DOHH2 (cell line): ENCODE results near the gene KNDC1.

Experiments
- H3F3A ChIP-seq: fragments of 200-600 bp; sonication (generic), shearing (Covaris generic); 2 replicates; pipeline ENCODE4 v1.6.0; 2016; ENCODE audit warnings: antibody characterized with exemption, mild to moderate bottlenecking; ENCODE audit not compliant: control insufficient read depth, insufficient read depth
- H3K27ac ChIP-seq: fragments of 200-600 bp; sonication (generic); 2 replicates; pipeline ENCODE4 v1.5.1; 2014; ENCODE audit warnings: low read depth, mild to moderate bottlenecking, low read length, moderate library complexity
- H3K27me3 ChIP-seq: fragments of 200-600 bp; sonication (generic); 2 replicates; pipeline ENCODE4 v1.6.1; 2014; ENCODE audit warnings: mild to moderate bottlenecking, low read length, mixed read lengths; ENCODE audit not compliant: control insufficient read depth
- H3K36me3 ChIP-seq: fragments of 200-600 bp; sonication (generic); 2 replicates; pipeline ENCODE4 v1.6.1; 2014; ENCODE audit warnings: mild to moderate bottlenecking, low read length, moderate library complexity, mixed read lengths; ENCODE audit not compliant: control insufficient read depth
- H3K4me1 ChIP-seq: fragments of 200-600 bp; sonication (generic); 2 replicates; pipeline ENCODE4 v1.6.1; 2014; ENCODE audit warnings: mild to moderate bottlenecking, low read length, mixed read lengths; ENCODE audit not compliant: control insufficient read depth
- H3K4me2 ChIP-seq: fragments of 200-600 bp; sonication (generic); 2 replicates; pipeline ENCODE4 v1.6.0; 2014; ENCODE audit warnings: mild to moderate bottlenecking, low read length, moderate library complexity
- H3K4me3 ChIP-seq: fragments of 200-600 bp; sonication (generic); 2 replicates; pipeline ENCODE4 v1.5.1; 2014; ENCODE audit warnings: mild to moderate bottlenecking, low read length, mixed read lengths
- H3K79me2 ChIP-seq: fragments of 200-600 bp; sonication (generic); 2 replicates; pipeline ENCODE4 v1.6.1; 2014; ENCODE audit warnings: mild to moderate bottlenecking, low read length, mixed read lengths; ENCODE audit not compliant: control insufficient read depth
- H3K9me2 ChIP-seq: fragments of 200-600 bp; sonication (generic); replicated peaks from 2 replicates; pipeline ENCODE4 v1.6.1; 2014; ENCODE audit warnings: mild to moderate bottlenecking, low read length, mixed read lengths; ENCODE audit not compliant: control insufficient read depth
- H3K9me3 ChIP-seq: fragments of 200-600 bp; sonication (generic); 2 replicates; pipeline ENCODE4 v1.6.1; 2014; ENCODE audit warnings: antibody characterized with exemption, low read length, mixed read lengths; ENCODE audit not compliant: control insufficient read depth, insufficient read depth
- H4K20me1 ChIP-seq: fragments of 200-600 bp; sonication (generic); 2 replicates; pipeline ENCODE4 v1.6.0; 2014; ENCODE audit warnings: low read depth, mild to moderate bottlenecking, antibody characterized with exemption, low read length, moderate library complexity; ENCODE audit not compliant: control insufficient read depth, insufficient read depth
- CTCF ChIP-seq: fragments of 200-600 bp; sonication (generic); IDR thresholded peaks from one replicate; pipeline ENCODE4 v1.5.1; 2014; ENCODE audit warnings: antibody characterized with exemption, mild to moderate bottlenecking, low read depth, low read length; ENCODE audit not compliant: poor library complexity, severe bottlenecking
- EZH2phosphoT487 ChIP-seq: fragments of 200-600 bp; sonication (generic); IDR thresholded peaks from 2 replicates; pipeline ENCODE4 v1.6.1; 2017; ENCODE audit warnings: borderline replicate concordance, mild to moderate bottlenecking, antibody characterized with exemption, low read length, moderate library complexity, mixed read lengths

The KNDC1 gene

DNA sequence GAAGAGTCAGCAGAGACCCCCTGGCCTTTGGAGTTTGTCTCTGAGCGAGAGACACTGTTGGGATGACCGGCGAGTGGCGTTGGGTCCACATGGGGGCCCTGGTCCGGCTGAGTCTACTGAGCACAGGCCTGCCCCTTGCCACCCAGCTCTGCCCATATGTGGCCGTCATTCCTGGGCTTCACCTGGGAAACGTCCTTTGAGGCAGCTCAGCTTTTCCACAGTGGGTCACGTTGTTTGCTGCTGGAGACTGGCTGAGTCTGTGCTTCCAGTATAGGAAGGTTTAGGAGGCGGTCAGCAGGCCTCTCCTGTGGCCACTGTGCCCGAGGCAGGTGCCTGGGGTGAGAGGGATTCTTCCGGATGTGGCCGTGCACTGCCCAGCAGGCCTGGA is 99.6 kb downstream of the KNDC1 start:
- H3K4me1 ChIP-seq, result peaks cover 38% of the 10 kb centered on the region
- H3K36me3 ChIP-seq, result no peaks in the 10 kb centered on the region
- peak overlapping the region; percentile 73; the same call in 1 of the 2 replicates for H3K4me2 ChIP-seq
- no peak for TF ChIP-seq EZH2phosphoT487
- H3K27ac ChIP-seq, result no peak overlapping the region
- 0 out of 2 replicates have a peak, but pooled peaks cover 6% of the 10 kb centered on the region for H3K27me3 ChIP-seq
- H3K9me3 ChIP-seq, result peaks cover 10% of the 10 kb centered on the region; the same call in 1 of the 2 replicates
- H3K9me2 ChIP-seq, result no peaks in the 10 kb centered on the region
- no peaks in the 10 kb centered on the region for H3F3A ChIP-seq
- no peak overlapping the region for H3K4me3 ChIP-seq
- no peaks in the 10 kb centered on the region for H3K79me2 ChIP-seq
- no peaks in the 10 kb centered on the region for H4K20me1 ChIP-seq

DNA sequence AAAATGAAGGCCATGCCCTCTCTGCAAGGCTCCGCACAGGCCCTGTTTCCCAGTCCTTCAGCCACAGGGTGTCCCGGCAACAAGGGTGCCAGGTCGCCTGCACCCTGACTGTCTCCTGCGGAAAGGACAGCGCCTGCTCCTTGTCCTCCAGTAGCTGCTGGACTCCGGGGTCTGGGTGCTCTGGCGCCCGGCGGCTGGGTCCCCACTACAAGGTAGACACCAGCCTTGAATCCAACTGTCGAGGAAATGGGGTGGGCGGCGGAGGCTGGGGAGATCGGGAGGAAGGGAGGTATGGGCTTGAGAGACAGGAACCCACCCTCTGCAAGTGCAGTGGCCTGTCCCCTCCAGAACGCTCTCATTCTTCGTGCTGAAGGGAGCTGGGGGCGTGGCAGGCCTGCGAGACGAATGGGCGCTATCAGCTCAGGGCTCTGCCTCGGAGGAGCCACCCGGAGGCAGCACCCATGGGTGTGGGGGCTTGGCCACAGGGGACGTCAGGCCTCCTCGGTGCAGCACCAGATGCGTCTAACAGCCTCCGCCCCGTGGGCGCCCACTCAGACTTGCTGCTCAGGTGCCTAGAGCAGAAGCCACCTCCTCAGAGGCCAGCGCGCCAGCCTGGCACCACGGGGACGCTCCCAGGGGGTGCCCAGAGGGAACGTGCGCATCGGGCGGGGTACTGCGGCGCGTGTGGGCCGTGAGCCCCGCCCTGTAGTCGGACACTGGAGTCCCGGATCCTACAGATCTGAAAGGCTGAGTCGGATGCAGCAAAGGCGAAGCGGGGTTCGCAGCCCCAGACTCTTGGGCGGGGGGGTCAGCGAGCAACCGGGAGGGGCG is 101.1 kb downstream of the KNDC1 start:
- Histone ChIP-seq H3F3A (no peaks in the 10 kb centered on the region), H3K9me3 (peaks cover 10% of the 10 kb centered on the region; the same call in 1 of the 2 replicates), H3K27me3 (0 out of 2 replicates have a peak, but pooled peaks cover 6% of the 10 kb centered on the region), H3K4me3 (peak overlapping the region; percentile 82), H3K4me1 (peaks cover 38% of the 10 kb centered on the region), H3K4me2 (peak overlapping the region; percentile 97), H3K27ac (no peak overlapping the region), H3K79me2 (no peaks in the 10 kb centered on the region), H3K36me3 (no peaks in the 10 kb centered on the region), H4K20me1 (no peaks in the 10 kb centered on the region), H3K9me2 (no peaks in the 10 kb centered on the region)
- no peak for TF ChIP-seq CTCF
- TF ChIP-seq EZH2phosphoT487, result no peak

DNA sequence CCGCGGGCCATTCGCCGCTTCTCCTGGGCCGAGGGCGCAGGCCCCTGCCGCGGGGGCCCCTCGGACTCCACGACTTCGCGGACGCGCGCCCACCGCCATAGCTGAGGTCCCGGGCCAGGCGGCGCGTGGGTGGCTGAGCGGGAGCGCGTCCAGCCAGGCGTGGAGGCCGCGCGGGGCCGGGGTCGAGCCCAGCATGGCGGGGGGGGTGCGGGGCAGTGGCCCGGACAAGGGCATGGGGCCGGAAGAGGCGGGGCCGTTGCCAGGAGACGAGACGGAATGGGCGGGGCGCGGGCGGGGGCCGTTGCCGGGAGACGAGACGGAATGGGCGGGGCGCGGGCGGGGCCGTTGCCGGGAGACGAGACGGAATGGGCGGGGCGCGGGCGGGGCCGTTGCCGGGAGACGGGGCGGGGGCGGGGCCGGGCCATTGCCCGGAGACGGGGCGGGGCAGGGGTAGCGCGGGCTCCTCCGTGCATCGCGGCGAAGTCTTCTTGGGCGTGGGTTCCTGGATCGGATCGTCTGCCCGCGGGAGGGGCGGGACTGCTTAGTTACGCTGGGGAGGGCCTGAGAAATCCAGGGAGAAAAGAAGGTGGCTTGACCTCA is 101.8 kb downstream of the KNDC1 start:
- Histone ChIP-seq H3K9me2 (no peaks in the 10 kb centered on the region), H3K4me3 (peak overlapping the region; percentile 82), H3K4me1 (peaks cover 38% of the 10 kb centered on the region), H3K4me2 (peak overlapping the region; percentile 97), H3F3A (no peaks in the 10 kb centered on the region), H3K27ac (no peak overlapping the region), H3K9me3 (peaks cover 10% of the 10 kb centered on the region; the same call in 1 of the 2 replicates), H3K27me3 (0 out of 2 replicates have a peak, but pooled peaks cover 6% of the 10 kb centered on the region), H3K79me2 (no peaks in the 10 kb centered on the region), H3K36me3 (no peaks in the 10 kb centered on the region), H4K20me1 (no peaks in the 10 kb centered on the region)
- TF ChIP-seq CTCF, result no peak
- no peak for TF ChIP-seq EZH2phosphoT487

DNA sequence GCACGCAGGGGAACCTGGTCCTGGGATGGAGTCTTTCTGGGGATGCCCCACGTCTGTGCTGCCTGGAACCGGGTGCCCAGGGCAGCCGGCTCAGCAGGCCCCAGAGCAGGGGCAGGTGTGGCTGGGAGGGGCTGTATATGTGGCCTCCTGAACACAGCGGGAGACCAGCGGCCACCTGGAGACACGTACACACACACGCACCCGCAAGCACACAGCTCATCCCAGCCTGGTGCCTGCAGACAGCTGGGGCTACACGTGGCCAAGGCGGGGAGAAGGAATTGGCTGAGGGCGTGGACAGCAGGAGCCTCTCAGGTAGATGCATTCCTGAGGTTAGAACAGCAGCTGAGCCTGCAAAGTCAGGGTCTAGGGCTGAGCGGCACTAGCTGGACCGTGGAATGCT is 102.7 kb downstream of the KNDC1 start:
- H3K4me3 ChIP-seq, result no peak overlapping the region
- peaks cover 10% of the 10 kb centered on the region; the same call in 1 of the 2 replicates for H3K9me3 ChIP-seq
- no peaks in the 10 kb centered on the region for H3K79me2 ChIP-seq
- TF ChIP-seq CTCF (no peak), EZH2phosphoT487 (no peak)
- peaks cover 30% of the 10 kb centered on the region for H3K4me1 ChIP-seq
- H4K20me1 ChIP-seq, result no peaks in the 10 kb centered on the region
- H3K4me2 ChIP-seq, result no peak overlapping the region
- no peaks in the 10 kb centered on the region for H3K36me3 ChIP-seq
- H3K27me3 ChIP-seq, result 0 out of 2 replicates have a peak, but pooled peaks cover 6% of the 10 kb centered on the region
- no peaks in the 10 kb centered on the region for H3F3A ChIP-seq
- H3K9me2 ChIP-seq, result no peaks in the 10 kb centered on the region
- H3K27ac ChIP-seq, result no peak overlapping the region
